Activated CD8-positive, alpha-beta T cell treated with anti-CD3 and anti-CD28 coated beads, Interleukin-2, amount 10 ng/mL, durations not matched to agents 7 days and 5 days (primary cell): ENCODE results near the gene PLEK. TPM values are rescaled to one million over a fixed set of nuclear protein-coding genes. Genes with fewer than 3 reads are reported as not detected.
"Not testable (repeated sequence)": the region's sequence is repeated elsewhere in the genome, so short reads cannot be mapped to it uniquely, and the experiment has no call there.

Experiments
- ATAC-seq: fragments of 150-1000 bp; cut with Tn5 transposase; one replicate; pipeline ENCODE4 v1.10.0; 2021; ENCODE audit warnings: moderate library complexity
- CTCF ChIA-PET: fragments of 350-600 bp; sonication (Branson Sonifier 250); formaldehyde crosslinking; loops from one replicate; lab custom pipeline; 2021; ENCODE audit warnings: antibody characterized with exemption; lab: Charles Lee
- POLR2A ChIA-PET: fragments of 350-600 bp; sonication (Branson Sonifier 250); formaldehyde crosslinking; loops from one replicate; lab custom pipeline; 2021; ENCODE audit warnings: antibody characterized with exemption; lab: Charles Lee
- DNase-seq: peaks from one replicate; pipeline ENCODE4 v3.0.0-alpha.2; 2020
- H3K27ac Mint-ChIP-seq: one replicate; pipeline ENCODE4 v1.8.0; 2021; ENCODE audit warnings: mild to moderate bottlenecking, mixed read lengths
- H3K27me3 Mint-ChIP-seq: one replicate; pipeline ENCODE4 v1.8.0; 2021; ENCODE audit warnings: low read depth, mixed read lengths
- H3K36me3 Mint-ChIP-seq: one replicate; pipeline ENCODE4 v1.8.0; 2021; ENCODE audit warnings: low read depth, mixed read lengths
- H3K4me1 Mint-ChIP-seq: one replicate; pipeline ENCODE4 v1.8.0; 2021; ENCODE audit warnings: low read depth, mixed read lengths
- H3K4me3 Mint-ChIP-seq: one replicate; pipeline ENCODE4 v1.8.0; 2021; ENCODE audit warnings: mild to moderate bottlenecking, mixed read lengths
- H3K9me3 Mint-ChIP-seq: one replicate; pipeline ENCODE4 v1.8.0; 2022; ENCODE audit warnings: mixed read lengths; ENCODE audit not compliant: insufficient read depth
- total RNA-seq, 2 experiments: library from RNA; stranded (reverse); gene quantifications; one replicate each; pipeline ENCODE4 v1.2.3, GENCODE V29; 2021

The PLEK gene
- total RNA-seq, 2 experiments from 2014 or later = 4.5 to 4.7 TPM

GRCh38 chr2:68372485-68372884, 7.4 kb downstream of the PLEK start:
- DNase-seq (no peak), ATAC-seq (no peak)
- Mint-ChIP-seq H3K36me3 (no peaks in the 10 kb centered on the region), H3K4me3 (no peak overlapping the region), H3K27me3 (peaks cover 6% of the 10 kb centered on the region), H3K27ac (no peak overlapping the region), H3K9me3 (no peaks in the 10 kb centered on the region), H3K4me1 (peaks cover 8% of the 10 kb centered on the region)
- CTCF ChIA-PET = interaction anchor here (1.3 to 3.8 kb wide), 3 partner anchors 13 to 552 kb away, joined by 3 to 17 read pairs (median 6); no protein-coding TSS in a partner anchor
- POLR2A ChIA-PET = no interaction called here

- Mint-ChIP-seq H3K27ac (no peak overlapping the region), H3K27me3 (peaks cover 6% of the 10 kb centered on the region), H3K9me3 (no peaks in the 10 kb centered on the region), H3K36me3 (no peaks in the 10 kb centered on the region), H3K4me3 (no peak overlapping the region), H3K4me1 (peaks cover 16% of the 10 kb centered on the region)
- DNase-seq (no peak), ATAC-seq (no peak)
- POLR2A ChIA-PET = no interaction called here
- CTCF ChIA-PET = no interaction called here
These were observed 9.1 kb downstream of the PLEK start for GRCh38 chr2:68374184-68374583.

- H3K4me1 Mint-ChIP-seq = peaks cover 27% of the 10 kb centered on the region
- POLR2A ChIA-PET = no interaction called here
- ATAC-seq = no peak
These were observed 10.5 kb downstream of the PLEK start for GRCh38 chr2:68375582-68375981.

GRCh38 chr2:68377137-68377780, 12.2 kb downstream of the PLEK start:
- DNase-seq = no peak
- H3K4me1 Mint-ChIP-seq = peaks cover 21% of the 10 kb centered on the region
- H3K27me3 Mint-ChIP-seq = peaks cover 3% of the 10 kb centered on the region
- ChIA-PET CTCF (interaction anchor here (0.6 to 0.8 kb wide), 2 partner anchors 59 to 159 kb away, joined by 3 read pairs; no protein-coding TSS in a partner anchor), POLR2A (no interaction called here)
- no peak overlapping the region for H3K4me3 Mint-ChIP-seq
- ATAC-seq = no peak
- H3K9me3 Mint-ChIP-seq = no peaks in the 10 kb centered on the region
- no peaks in the 10 kb centered on the region for H3K36me3 Mint-ChIP-seq
- no peak overlapping the region for H3K27ac Mint-ChIP-seq

More at GRCh38 chr2:68375582-68375981, 10.5 kb downstream of the PLEK start:
- CTCF ChIA-PET = no interaction called here
- no peak overlapping the region for H3K4me3 Mint-ChIP-seq
- DNase-seq = no peak
- H3K36me3 Mint-ChIP-seq = no peaks in the 10 kb centered on the region
- no peak overlapping the region for H3K27ac Mint-ChIP-seq
- H3K9me3 Mint-ChIP-seq = no peaks in the 10 kb centered on the region
- peaks cover 3% of the 10 kb centered on the region for H3K27me3 Mint-ChIP-seq

GRCh38 chr2:68378779-68379178, 13.7 kb downstream of the PLEK start:
- ChIA-PET POLR2A (interaction anchor here (0.6 to 1.5 kb wide), 2 partner anchors 10 to 569 kb away, joined by 3 to 9 read pairs; no protein-coding TSS in a partner anchor), CTCF (interaction anchor here (0.6 to 1.9 kb wide), 4 partner anchors 13 to 63 kb away, joined by 3 to 6 read pairs (median 4); no protein-coding TSS in a partner anchor)
- not testable (repeated sequence) for H3K4me3 Mint-ChIP-seq, DNase-seq, H3K9me3 Mint-ChIP-seq, H3K36me3 Mint-ChIP-seq, H3K27me3 Mint-ChIP-seq, H3K27ac Mint-ChIP-seq, ATAC-seq
- H3K4me1 Mint-ChIP-seq = peaks cover 19% of the 10 kb centered on the region

- Mint-ChIP-seq H3K4me1 (peaks cover 19% of the 10 kb centered on the region), H3K27ac (peak overlapping the region; percentile 61)
- CTCF ChIA-PET = interaction anchor here (0.6 to 1.9 kb wide), 6 partner anchors 11 to 87 kb away, joined by 3 to 6 read pairs (median 4); no protein-coding TSS in a partner anchor
These were observed 14.2 kb downstream of the PLEK start for GRCh38 chr2:68379184-68379708.

GRCh38 chr2:68383778-68384177, 18.7 kb downstream of the PLEK start:
- ChIA-PET CTCF (interaction anchor here (1.5 to 1.6 kb wide), 2 partner anchors 45 to 58 kb away, joined by 4 to 6 read pairs; no protein-coding TSS in a partner anchor), POLR2A (no interaction called here)
- H3K9me3 Mint-ChIP-seq = no peaks in the 10 kb centered on the region
- H3K4me1 Mint-ChIP-seq = peaks cover 43% of the 10 kb centered on the region
- no peaks in the 10 kb centered on the region for H3K27me3 Mint-ChIP-seq
- no peak overlapping the region for H3K4me3 Mint-ChIP-seq
- no peak for DNase-seq
- H3K36me3 Mint-ChIP-seq = peaks cover 3% of the 10 kb centered on the region
- ATAC-seq = no peak
- no peak overlapping the region for H3K27ac Mint-ChIP-seq

More at GRCh38 chr2:68379184-68379708, 14.2 kb downstream of the PLEK start:
- DNase-seq = no peak
- Mint-ChIP-seq H3K4me3 (peak overlapping the region; percentile 7), H3K9me3 (no peaks in the 10 kb centered on the region), H3K27me3 (peaks cover 3% of the 10 kb centered on the region), H3K36me3 (no peaks in the 10 kb centered on the region)
- peak; percentile 42 for ATAC-seq
- POLR2A ChIA-PET = interaction anchor here (0.6 to 1.5 kb wide), 2 partner anchors 10 to 568 kb away, joined by 3 to 9 read pairs; no protein-coding TSS in a partner anchor

- no peak for DNase-seq
- Mint-ChIP-seq H3K9me3 (no peaks in the 10 kb centered on the region), H3K36me3 (peaks cover 3% of the 10 kb centered on the region), H3K27ac (no peak overlapping the region), H3K27me3 (no peaks in the 10 kb centered on the region), H3K4me1 (peaks cover 43% of the 10 kb centered on the region), H3K4me3 (no peak overlapping the region)
- ChIA-PET CTCF (interaction anchor here (0.6 to 2.1 kb wide), 3 partner anchors 44 to 189 kb away, joined by 4 to 8 read pairs (median 4); no protein-coding TSS in a partner anchor), POLR2A (no interaction called here)
- no peak for ATAC-seq
These were observed 19.5 kb downstream of the PLEK start for GRCh38 chr2:68384485-68385107.

GRCh38 chr2:68385220-68385906, 20.3 kb downstream of the PLEK start:
- Mint-ChIP-seq H3K9me3 (no peaks in the 10 kb centered on the region), H3K27ac (peak overlapping the region; percentile 68), H3K4me3 (no peak overlapping the region), H3K27me3 (no peaks in the 10 kb centered on the region), H3K4me1 (peaks cover 37% of the 10 kb centered on the region), H3K36me3 (peaks cover 3% of the 10 kb centered on the region)
- DNase-seq (peak; percentile 43), ATAC-seq (peak; percentile 63)
- CTCF ChIA-PET = interaction anchor here (0.6 to 2.1 kb wide), 3 partner anchors 43 to 190 kb away, joined by 4 to 8 read pairs (median 4); no protein-coding TSS in a partner anchor
- POLR2A ChIA-PET = interaction anchor here (0.6 kb wide), 1 partner anchor 36 kb away, joined by 3 read pairs; no protein-coding TSS in a partner anchor

- CTCF ChIA-PET = interaction anchor here (2.1 kb wide), 1 partner anchor 55 kb away, joined by 8 read pairs; no protein-coding TSS in a partner anchor
- Mint-ChIP-seq H3K36me3 (peaks cover 3% of the 10 kb centered on the region), H3K27ac (peak overlapping the region; percentile 68)
These were observed 20.8 kb downstream of the PLEK start for GRCh38 chr2:68385907-68386287.

GRCh38 chr2:68386365-68386764, 21.3 kb downstream of the PLEK start:
- no peak overlapping the region for H3K4me3 Mint-ChIP-seq
- peaks cover 37% of the 10 kb centered on the region for H3K4me1 Mint-ChIP-seq
- H3K36me3 Mint-ChIP-seq = peaks cover 3% of the 10 kb centered on the region
- ChIA-PET POLR2A (interaction anchor here (0.6 to 1.1 kb wide), 3 partner anchors 15 to 1908 kb away, joined by 3 to 6 read pairs (median 3); no protein-coding TSS in a partner anchor), CTCF (interaction anchor here (0.7 to 2.1 kb wide), 2 partner anchors 55 to 56 kb away, joined by 4 to 8 read pairs; no protein-coding TSS in a partner anchor)
- no peak overlapping the region for H3K27ac Mint-ChIP-seq
- no peak for ATAC-seq
- H3K9me3 Mint-ChIP-seq = no peaks in the 10 kb centered on the region
- H3K27me3 Mint-ChIP-seq = peaks cover 6% of the 10 kb centered on the region
- DNase-seq = no peak

More at GRCh38 chr2:68385907-68386287, 20.8 kb downstream of the PLEK start:
- Mint-ChIP-seq H3K4me3 (no peak overlapping the region), H3K4me1 (peaks cover 37% of the 10 kb centered on the region), H3K27me3 (peaks cover 2% of the 10 kb centered on the region), H3K9me3 (no peaks in the 10 kb centered on the region)
- ATAC-seq = no peak
- POLR2A ChIA-PET = interaction anchor here (1.0 kb wide), 1 partner anchor 41 kb away, joined by 3 read pairs; no protein-coding TSS in a partner anchor
- DNase-seq = no peak
